ENCODE data around the gene AMY1B.
"Not testable (repeated sequence)": the region's sequence is repeated elsewhere in the genome, so short reads cannot be mapped to it uniquely, and the experiment has no call there.

DNA sequence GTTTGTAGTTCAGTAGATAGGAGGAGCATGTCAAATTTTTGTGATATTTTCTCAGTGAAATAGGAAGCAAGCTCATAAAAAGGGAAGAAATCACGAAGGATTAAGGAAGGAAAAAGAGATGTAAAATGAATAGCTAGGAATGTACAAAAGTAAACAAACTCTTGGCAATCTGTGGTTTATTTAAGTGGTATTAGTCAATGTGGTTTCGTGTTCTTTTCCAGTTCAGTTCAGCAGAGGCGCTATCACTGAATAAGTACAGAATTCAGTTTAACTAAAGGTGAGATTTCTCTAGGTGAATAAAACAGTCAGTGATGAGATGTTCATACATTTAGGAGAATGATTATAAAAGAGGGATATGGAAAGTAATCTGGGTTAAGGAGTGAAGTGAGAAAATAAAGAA is 42.0 kb upstream of the AMY1B start:
- TF ChIP-seq, protein P1, sequence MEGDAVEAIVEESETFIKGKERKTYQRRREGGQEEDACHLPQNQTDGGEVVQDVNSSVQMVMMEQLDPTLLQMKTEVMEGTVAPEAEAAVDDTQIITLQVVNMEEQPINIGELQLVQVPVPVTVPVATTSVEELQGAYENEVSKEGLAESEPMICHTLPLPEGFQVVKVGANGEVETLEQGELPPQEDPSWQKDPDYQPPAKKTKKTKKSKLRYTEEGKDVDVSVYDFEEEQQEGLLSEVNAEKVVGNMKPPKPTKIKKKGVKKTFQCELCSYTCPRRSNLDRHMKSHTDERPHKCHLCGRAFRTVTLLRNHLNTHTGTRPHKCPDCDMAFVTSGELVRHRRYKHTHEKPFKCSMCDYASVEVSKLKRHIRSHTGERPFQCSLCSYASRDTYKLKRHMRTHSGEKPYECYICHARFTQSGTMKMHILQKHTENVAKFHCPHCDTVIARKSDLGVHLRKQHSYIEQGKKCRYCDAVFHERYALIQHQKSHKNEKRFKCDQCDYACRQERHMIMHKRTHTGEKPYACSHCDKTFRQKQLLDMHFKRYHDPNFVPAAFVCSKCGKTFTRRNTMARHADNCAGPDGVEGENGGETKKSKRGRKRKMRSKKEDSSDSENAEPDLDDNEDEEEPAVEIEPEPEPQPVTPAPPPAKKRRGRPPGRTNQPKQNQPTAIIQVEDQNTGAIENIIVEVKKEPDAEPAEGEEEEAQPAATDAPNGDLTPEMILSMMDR (IDR thresholded peaks at IDR 0.05): not testable (repeated sequence)
- TF ChIP-seq POLR2A (IDR thresholded peaks at IDR 0.05): not testable (repeated sequence)

Measured in lower leg skin (tissue), 3 donors.